ENCODE measurements around the gene ALG9.

DNA sequence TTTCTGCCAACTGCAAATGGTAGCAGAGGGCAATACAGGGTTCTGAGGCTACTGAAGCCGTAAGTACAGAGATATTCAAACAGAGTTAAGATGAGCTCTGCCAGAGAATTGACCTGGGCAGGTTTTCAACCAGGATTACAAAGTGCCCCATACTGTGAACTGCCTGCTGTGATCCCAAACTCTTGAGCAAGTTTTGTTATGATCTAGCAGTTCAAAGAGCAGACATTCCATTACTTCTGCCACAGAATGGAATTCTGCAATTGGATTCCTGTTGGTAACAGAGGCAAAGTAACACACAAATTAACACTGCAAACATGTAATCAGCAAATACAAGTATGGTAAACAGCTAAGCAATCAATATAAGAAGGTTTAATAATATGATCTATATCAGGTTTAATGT is 31.2 kb downstream of the ALG9 start:
- TF ChIP-seq CTCF (IDR thresholded peaks at IDR 0.05), result no peak
- no peak for TF ChIP-seq EP300 (IDR thresholded peaks at IDR 0.05)

Data from esophagus muscularis mucosa (tissue), 3 donors.